PFSK-1 (cell line): Measurements from ENCODE around the gene SLC5A12.

ENCODE experiments used
- FOXP2 ChIP-seq: optimal IDR thresholded peaks from 2 replicates; pipeline ENCODE3; 2011; ENCODE audit warnings: borderline replicate concordance, control low read depth, inconsistent platforms; ENCODE audit not compliant: insufficient read depth; ENCODE audit errors: extremely low read length, extremely low read depth
- POLR2AphosphoS5 ChIP-seq: IDR thresholded peaks from 2 replicates; pipeline ENCODE4 v1.6.1; 2012; ENCODE audit warnings: low read depth, mild to moderate bottlenecking, control low read depth, low read length, moderate library complexity
- REST ChIP-seq, 2 experiments: IDR thresholded peaks; 2 replicates each; pipeline versions ENCODE4 v1.6.1 to v1.8.0; 2011 to 2012; ENCODE audit warnings: low read depth in 2 of 2, low read length in 2 of 2, control low read depth in 1 of 2, inconsistent platforms in 1 of 2, mild to moderate bottlenecking in 1 of 2, moderate library complexity in 1 of 2; ENCODE audit not compliant: insufficient read depth in 1 of 2
- SIN3A ChIP-seq: IDR thresholded peaks from 2 replicates; pipeline ENCODE4 v1.6.1; 2012; ENCODE audit warnings: mild to moderate bottlenecking, low read length, moderate library complexity, borderline replicate concordance; ENCODE audit not compliant: insufficient read depth
- TAF1 ChIP-seq: IDR thresholded peaks from 2 replicates; pipeline ENCODE4 v1.6.1; 2012; ENCODE audit warnings: low read length, control low read depth, borderline replicate concordance; ENCODE audit not compliant: insufficient read depth

SLC5A12 gene

GRCh38 chr11:26764825-26765224, 43.0 kb upstream of the SLC5A12 start:
- no peak for TF ChIP-seq SIN3A
- no peak for TF ChIP-seq POLR2AphosphoS5
- TF ChIP-seq TAF1 = no peak
- TF ChIP-seq REST (IDR thresholded peaks at IDR 0.05; ENCODE audit: insufficient read depth in 1 of 2, low read depth in 2 of 2, low read length in 2 of 2) = no peak
- no peak for TF ChIP-seq FOXP2

GRCh38 chr11:26764315-26764714, 42.5 kb upstream of the SLC5A12 start:
- TF ChIP-seq SIN3A = no peak
- TF ChIP-seq TAF1 = no peak
- no peak for TF ChIP-seq REST (IDR thresholded peaks at IDR 0.05; ENCODE audit: insufficient read depth in 1 of 2, low read depth in 2 of 2, low read length in 2 of 2)
- no peak for TF ChIP-seq POLR2AphosphoS5
- TF ChIP-seq FOXP2 = no peak

GRCh38 chr11:26762089-26762488, 40.2 kb upstream of the SLC5A12 start:
- TF ChIP-seq SIN3A = no peak
- no peak for TF ChIP-seq REST (IDR thresholded peaks at IDR 0.05; ENCODE audit: insufficient read depth in 1 of 2, low read depth in 2 of 2, low read length in 2 of 2)
- TF ChIP-seq POLR2AphosphoS5 = no peak
- no peak for TF ChIP-seq TAF1
- no peak for TF ChIP-seq FOXP2

GRCh38 chr11:26761361-26761809, 39.5 kb upstream of the SLC5A12 start:
- no peak for TF ChIP-seq FOXP2
- TF ChIP-seq SIN3A = no peak
- TF ChIP-seq POLR2AphosphoS5 = no peak
- TF ChIP-seq REST (IDR thresholded peaks at IDR 0.05; ENCODE audit: insufficient read depth in 1 of 2, low read depth in 2 of 2, low read length in 2 of 2) = no peak
- no peak for TF ChIP-seq TAF1

- TF ChIP-seq FOXP2 (no peak), SIN3A (no peak), REST (IDR thresholded peaks at IDR 0.05; ENCODE audit: insufficient read depth in 1 of 2, low read depth in 2 of 2, low read length in 2 of 2) (no peak), TAF1 (no peak), POLR2AphosphoS5 (no peak)
These were observed 36.1 kb upstream of the SLC5A12 start for GRCh38 chr11:26757995-26758394.
